ENCODE data around the gene CACNG7. TPM values are rescaled to one million over a fixed set of nuclear protein-coding genes. Genes with fewer than 3 reads are reported as not detected.

CACNG7 gene
- total and polyA plus RNA-seq, 10 of the 15 experiments (the other 5 are each of a cell fraction or from before 2014, with no cell fraction given), result not detected

GRCh38 chr19:53989600-53990533 lies 80.8 kb downstream of the CACNG7 start:
- Histone ChIP-seq H3K4me3 (no peak overlapping the region), H3K9me3 (replicated peaks; ENCODE audit: control insufficient read depth, insufficient read depth, low read length) (no peaks in the 10 kb centered on the region; the same call in 2 of the 3 replicates), H3K79me2 (ENCODE audit: control insufficient read depth, insufficient read depth, low read length) (no peaks in the 10 kb centered on the region), H3K9ac (ENCODE audit: control insufficient read depth, insufficient read depth, low read length) (no peak overlapping the region), H3K36me3 (ENCODE audit: control insufficient read depth in 2 of 2, insufficient read depth in 2 of 2, low read length in 1 of 2) (no peaks in the 10 kb centered on the region), H2AFZ (ENCODE audit: control insufficient read depth, low read depth, low read length) (no peak overlapping the region), H3K4me1 (ENCODE audit: control insufficient read depth, insufficient read depth, low read length) (no peaks in the 10 kb centered on the region), H3K27ac (ENCODE audit: control insufficient read depth, insufficient read depth) (no peak overlapping the region), H3K4me2 (ENCODE audit: control insufficient read depth, insufficient read depth) (no peak overlapping the region), H3K27me3 (replicated peaks in 1 of 2; ENCODE audit: control insufficient read depth in 2 of 2, insufficient read depth in 2 of 2, low read length in 1 of 2) (no peaks in the 10 kb centered on the region), H4K20me1 (ENCODE audit: control insufficient read depth, insufficient read depth) (no peaks in the 10 kb centered on the region)
- BruUV-seq (replicated peaks), result no TSS peak
- FAIRE-seq (no peak), ATAC-seq (no peak), DNase-seq (ENCODE audit: low read depth, low spot score) (no peak)
- TF ChIP-seq TCF3 (IDR thresholded peaks at IDR 0.05; ENCODE audit: borderline replicate concordance, insufficient read depth, low read depth, low read length) (no peak), CBX3 (IDR thresholded peaks at IDR 0.05; ENCODE audit: borderline replicate concordance, low read depth) (no peak), TARDBP (IDR thresholded peaks at IDR 0.05; ENCODE audit: borderline replicate concordance) (no peak), MEF2A (IDR thresholded peaks at IDR 0.05; ENCODE audit: insufficient read depth, low read depth, low read length) (no peak), NBN (IDR thresholded peaks at IDR 0.05) (no peak), ETV6 (conservative IDR thresholded peaks at IDR 0.05 in 1 of 2, IDR thresholded peaks at IDR 0.05 in 1 of 2; ENCODE audit: borderline replicate concordance in 1 of 2, low read depth in 1 of 2) (no peak), CHD1 (IDR thresholded peaks at IDR 0.05; ENCODE audit: low read depth, low read length) (no peak), PRDM15 (CRISPR knock-in tag; IDR thresholded peaks at IDR 0.05) (no peak), WRNIP1 (IDR thresholded peaks at IDR 0.05; ENCODE audit: borderline replicate concordance, low read depth, low read length) (no peak), USF2 (IDR thresholded peaks at IDR 0.05; ENCODE audit: borderline replicate concordance, low read depth, low read length) (no peak)
- in situ Hi-C loops (cut with MboI), result no loop called here
- ChIA-PET POLR2A (no interaction called here), RAD21 (ENCODE audit: unreplicated experiment) (no interaction called here), CTCF (no interaction called here), SMC1A (ENCODE audit: uncharacterized antibody, unreplicated experiment) (no interaction called here)
- intact Hi-C loops (cut with micrococcal nuclease; ENCODE audit: unreplicated experiment), result no loop called here
- WGBS (ENCODE audit: insufficient coverage, insufficient replicate concordance, low lambda C conversion rate, missing lambda C conversion rate), result 48% methylated on average over 20 of the region's 22 CpGs

All from GM12878 (cell line).